GM10847 (cell line): Measurements from ENCODE around the gene CDHR2.

Experiments used
- POLR2A ChIP-seq: IDR thresholded peaks from 2 replicates; pipeline ENCODE4 v1.6.1; 2011; ENCODE audit not compliant: insufficient read length; ENCODE audit errors: extremely low read depth

Gene CDHR2

GRCh38 chr5:176548967-176549444 lies at the start of gene CDHR2:
Gene CDHR2, plus strand, starts transcription at chr5:176549342. Its CDS starts 16,011 bp downstream, at chr5:176565353.
- TF ChIP-seq POLR2A = no peak

- no peak for TF ChIP-seq POLR2A
Observed at GRCh38 chr5:176500511-176500910, 48.6 kb upstream of the CDHR2 start.

- TF ChIP-seq POLR2A = no peak
Observed at GRCh38 chr5:176501333-176501732, 47.8 kb upstream of the CDHR2 start.

GRCh38 chr5:176503496-176503895 lies 45.6 kb upstream of the CDHR2 start:
- no peak for TF ChIP-seq POLR2A

GRCh38 chr5:176507911-176508310 lies 41.2 kb upstream of the CDHR2 start:
- TF ChIP-seq POLR2A = no peak

GRCh38 chr5:176508603-176509002 lies 40.5 kb upstream of the CDHR2 start:
- TF ChIP-seq POLR2A = no peak

- TF ChIP-seq POLR2A = no peak
Observed at GRCh38 chr5:176513788-176514187, 35.4 kb upstream of the CDHR2 start.

- no peak for TF ChIP-seq POLR2A
Observed at GRCh38 chr5:176514244-176514950, 34.7 kb upstream of the CDHR2 start.

GRCh38 chr5:176515396-176515795 lies 33.7 kb upstream of the CDHR2 start:
- TF ChIP-seq POLR2A = no peak

GRCh38 chr5:176517053-176517661 lies 32.0 kb upstream of the CDHR2 start:
- TF ChIP-seq POLR2A = no peak

GRCh38 chr5:176519810-176520720 lies 29.1 kb upstream of the CDHR2 start:
- no peak for TF ChIP-seq POLR2A

GRCh38 chr5:176521286-176521685 lies 27.9 kb upstream of the CDHR2 start:
- TF ChIP-seq POLR2A = no peak

- TF ChIP-seq POLR2A = no peak
Observed at GRCh38 chr5:176521699-176522263, 27.4 kb upstream of the CDHR2 start.

GRCh38 chr5:176524138-176524537 lies 25.0 kb upstream of the CDHR2 start:
- no peak for TF ChIP-seq POLR2A

- TF ChIP-seq POLR2A = no peak
Observed at GRCh38 chr5:176524987-176525386, 24.2 kb upstream of the CDHR2 start.
